T-helper 17 cell (primary cell): ENCODE data around the gene DUS2. TPM values are rescaled to one million over a fixed set of nuclear protein-coding genes. Genes with fewer than 3 reads are reported as not detected.
"Not testable (repeated sequence)": the region's sequence is repeated elsewhere in the genome, so short reads cannot be mapped to it uniquely, and the experiment has no call there.

Source experiments
- ATAC-seq: fragments of 150-1000 bp; cut with Tn5 transposase; 2 replicates; pipeline ENCODE4 v1.10.0; 2021; ENCODE audit warnings: mild to moderate bottlenecking, moderate library complexity
- DNase-seq, 3 donors: peaks; one replicate each; pipeline versions ENCODE4 v3.0.0 to v3.0.0-alpha.2; 2020 to 2021
- H3K9me3 ChIP-seq: one replicate; pipeline ENCODE4 v1.7.0; 2013; ENCODE audit warnings: low read length, mild to moderate bottlenecking; ENCODE audit not compliant: control insufficient read depth, poor library complexity, severe bottlenecking
- H3K27ac Mint-ChIP-seq: one replicate; pipeline ENCODE4 v1.8.0; 2022; ENCODE audit warnings: mild to moderate bottlenecking, moderate library complexity, mixed read lengths
- H3K27me3 Mint-ChIP-seq: one replicate; pipeline ENCODE4 v1.8.0; 2022; ENCODE audit warnings: mixed read lengths
- H3K36me3 Mint-ChIP-seq: one replicate; pipeline ENCODE4 v1.8.0; 2022; ENCODE audit warnings: low read depth, mixed read lengths
- H3K4me1 Mint-ChIP-seq: one replicate; pipeline ENCODE4 v1.8.0; 2022; ENCODE audit warnings: mild to moderate bottlenecking, mixed read lengths
- H3K4me3 Mint-ChIP-seq: one replicate; pipeline ENCODE4 v1.8.0; 2022; ENCODE audit warnings: mild to moderate bottlenecking, moderate library complexity, mixed read lengths
- total RNA-seq, 4 donors: library from RNA in 2 of 4; stranded (reverse) in 2 of 4; gene quantifications; one replicate each; pipeline ENCODE4 v1.2.3 and lab custom pipeline; 2022 to 2026

DUS2 gene
- total RNA-seq, 2 donors from 2014 or later: 12.0 to 12.3 TPM

- peak; percentile 45 for ATAC-seq
- not testable (repeated sequence) for H3K4me3 Mint-ChIP-seq, H3K27ac Mint-ChIP-seq, DNase-seq, H3K9me3 ChIP-seq, H3K27me3 Mint-ChIP-seq, H3K36me3 Mint-ChIP-seq
- peaks cover 37% of the 10 kb centered on the region for H3K4me1 Mint-ChIP-seq
Observed at GRCh38 chr16:68107230-68107928, 84.3 kb downstream of the DUS2 start.

DNA sequence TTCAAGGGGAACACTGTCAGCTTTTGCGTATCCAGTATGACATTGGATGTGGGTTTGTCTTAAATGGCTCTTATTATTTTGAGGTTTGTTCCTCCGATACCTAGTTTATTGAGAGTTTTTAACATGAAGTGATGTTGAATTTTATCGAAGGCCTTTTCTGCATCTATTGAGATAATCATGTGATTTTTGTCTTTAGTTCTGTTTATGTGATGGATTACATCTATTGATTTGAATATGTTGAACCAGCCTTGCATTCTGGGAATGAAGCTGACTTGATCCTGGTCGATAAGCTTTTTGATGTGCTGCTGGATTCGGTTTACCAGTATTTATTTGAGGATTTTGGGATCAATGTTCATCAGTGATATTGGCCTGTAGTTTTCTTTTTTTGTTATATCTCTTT is 86.1 kb downstream of the DUS2 start:
- H3K9me3 ChIP-seq, H3K4me3 Mint-ChIP-seq, H3K27ac Mint-ChIP-seq, ATAC-seq, DNase-seq, H3K27me3 Mint-ChIP-seq, H3K36me3 Mint-ChIP-seq: not testable (repeated sequence)
- H3K4me1 Mint-ChIP-seq: peaks cover 34% of the 10 kb centered on the region

GRCh38 chr16:68110611-68111010 is 87.5 kb downstream of the DUS2 start:
- peaks cover 35% of the 10 kb centered on the region for H3K4me1 Mint-ChIP-seq
- not testable (repeated sequence) for ATAC-seq, H3K36me3 Mint-ChIP-seq, H3K27me3 Mint-ChIP-seq, H3K9me3 ChIP-seq, DNase-seq, H3K27ac Mint-ChIP-seq, H3K4me3 Mint-ChIP-seq

GRCh38 chr16:68111379-68111778 is 88.3 kb downstream of the DUS2 start:
- no peak overlapping the region for H3K4me3 Mint-ChIP-seq
- no peak for DNase-seq
- H3K27ac Mint-ChIP-seq: no peak overlapping the region
- peaks cover 40% of the 10 kb centered on the region for H3K4me1 Mint-ChIP-seq
- no peaks in the 10 kb centered on the region for H3K9me3 ChIP-seq
- H3K36me3 Mint-ChIP-seq: peaks cover 4% of the 10 kb centered on the region
- ATAC-seq: no peak
- H3K27me3 Mint-ChIP-seq: no peaks in the 10 kb centered on the region

DNA sequence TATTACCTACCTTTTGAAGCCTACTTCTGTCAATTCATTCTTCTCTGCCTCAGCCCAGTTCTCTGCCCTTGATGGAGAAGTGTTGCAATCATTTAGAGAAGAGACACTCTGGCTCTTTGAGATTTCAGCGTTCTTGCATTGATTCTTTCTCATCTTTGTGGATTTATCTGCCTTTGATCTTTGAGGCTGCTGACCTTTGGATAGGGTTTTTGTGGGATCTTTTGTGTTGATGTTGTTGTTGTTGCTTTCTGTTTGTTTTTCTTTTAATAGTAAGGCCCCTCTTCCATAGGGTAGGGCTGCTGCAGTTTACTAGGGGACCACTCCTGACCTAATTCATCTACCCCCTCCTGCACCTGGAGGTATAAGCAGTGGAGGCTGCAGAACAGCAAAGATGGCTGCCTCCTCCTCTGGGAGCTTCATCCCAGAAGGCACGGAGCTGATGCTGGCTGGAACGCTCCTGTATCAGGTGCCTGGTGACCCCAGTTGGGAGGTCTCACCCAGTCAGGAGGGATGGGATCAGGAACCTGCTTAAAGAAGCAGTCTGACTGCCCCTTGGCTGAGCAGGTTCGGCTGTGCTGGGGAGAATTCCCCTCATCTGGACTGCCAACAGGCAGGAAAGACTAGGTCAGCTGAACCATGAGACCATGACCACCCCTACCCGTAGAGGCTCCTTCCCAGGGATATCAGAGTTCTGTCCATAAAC is 90.1 kb downstream of the DUS2 start:
- peaks cover 41% of the 10 kb centered on the region for H3K4me1 Mint-ChIP-seq
- ATAC-seq: no peak
- no peak overlapping the region for H3K4me3 Mint-ChIP-seq
- DNase-seq: no peak
- no peak overlapping the region for H3K27ac Mint-ChIP-seq
- no peaks in the 10 kb centered on the region for H3K9me3 ChIP-seq
- H3K36me3 Mint-ChIP-seq: peaks cover 4% of the 10 kb centered on the region
- H3K27me3 Mint-ChIP-seq: no peaks in the 10 kb centered on the region

GRCh38 chr16:68113765-68114240 is 90.7 kb downstream of the DUS2 start:
- peaks cover 40% of the 10 kb centered on the region for H3K4me1 Mint-ChIP-seq
- H3K4me3 Mint-ChIP-seq: no peak overlapping the region
- H3K27me3 Mint-ChIP-seq: no peaks in the 10 kb centered on the region
- DNase-seq: no peak
- no peaks in the 10 kb centered on the region for H3K9me3 ChIP-seq
- no peak overlapping the region for H3K27ac Mint-ChIP-seq
- H3K36me3 Mint-ChIP-seq: peaks cover 4% of the 10 kb centered on the region
- no peak for ATAC-seq

DNA sequence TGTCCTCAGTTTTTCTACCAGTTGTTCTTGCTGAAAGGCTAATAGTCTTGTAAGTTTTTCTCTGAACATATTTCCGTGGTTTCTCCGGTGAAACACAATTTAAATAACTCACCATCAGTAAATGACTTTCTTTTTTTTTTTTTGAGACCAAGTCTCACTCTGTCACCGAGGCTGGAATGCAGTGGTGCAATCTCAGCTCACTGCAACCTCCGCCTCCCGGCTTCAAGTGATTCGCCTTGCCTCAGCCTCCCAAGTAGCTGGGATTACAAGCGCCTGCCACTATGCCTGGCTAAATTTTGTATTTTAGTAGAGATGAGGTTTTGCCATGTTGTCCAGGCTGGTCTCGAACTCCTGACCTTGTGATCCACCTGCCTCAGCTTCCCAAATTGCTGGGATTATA is 91.9 kb downstream of the DUS2 start:
- H3K4me3 Mint-ChIP-seq, H3K27ac Mint-ChIP-seq, H3K27me3 Mint-ChIP-seq, H3K36me3 Mint-ChIP-seq, H3K9me3 ChIP-seq, ATAC-seq, DNase-seq: not testable (repeated sequence)
- H3K4me1 Mint-ChIP-seq: peaks cover 47% of the 10 kb centered on the region

GRCh38 chr16:68115851-68116250 is 92.8 kb downstream of the DUS2 start:
- H3K4me1 Mint-ChIP-seq: peaks cover 52% of the 10 kb centered on the region
- H3K9me3 ChIP-seq: no peaks in the 10 kb centered on the region
- peaks cover 6% of the 10 kb centered on the region for H3K36me3 Mint-ChIP-seq
- no peaks in the 10 kb centered on the region for H3K27me3 Mint-ChIP-seq
- no peak for DNase-seq
- ATAC-seq: no peak
- H3K27ac Mint-ChIP-seq: no peak overlapping the region
- no peak overlapping the region for H3K4me3 Mint-ChIP-seq

DNA sequence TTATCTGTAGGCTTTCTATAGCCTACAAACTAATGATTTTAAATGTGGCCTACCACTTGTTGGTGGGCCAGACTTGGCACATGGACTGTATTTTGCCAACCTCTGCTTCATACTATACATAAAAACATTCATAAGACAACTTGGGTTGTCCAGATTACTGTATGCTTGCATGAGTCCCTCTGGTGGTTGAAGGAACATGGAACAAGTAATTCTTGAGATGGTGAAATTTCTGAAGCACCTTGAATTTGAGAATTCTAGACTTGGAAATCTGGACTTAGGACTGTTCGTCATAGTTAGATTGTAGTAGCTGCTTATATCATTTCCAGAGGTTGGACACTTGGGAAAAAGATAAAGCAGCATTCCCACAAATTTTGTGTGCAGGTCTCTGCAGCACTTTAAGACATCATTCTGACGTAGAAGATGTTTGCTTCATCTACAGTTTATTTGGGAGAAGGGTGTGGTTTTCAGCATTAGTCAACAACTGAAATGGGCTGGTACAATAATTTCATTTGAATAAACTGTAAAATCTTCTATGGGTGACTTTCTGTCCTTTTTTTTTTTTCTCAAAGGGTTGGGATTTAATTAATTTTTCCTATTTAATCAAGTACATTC is 93.3 kb downstream of the DUS2 start:
- H3K4me3 Mint-ChIP-seq: no peak overlapping the region
- peaks cover 52% of the 10 kb centered on the region for H3K4me1 Mint-ChIP-seq
- H3K27ac Mint-ChIP-seq: no peak overlapping the region
- DNase-seq (no peak), ATAC-seq (peak; percentile 70)
- H3K9me3 ChIP-seq: no peaks in the 10 kb centered on the region
- peaks cover 6% of the 10 kb centered on the region for H3K36me3 Mint-ChIP-seq
- no peaks in the 10 kb centered on the region for H3K27me3 Mint-ChIP-seq

GRCh38 chr16:68117884-68118283 is 94.8 kb downstream of the DUS2 start:
- peaks cover 54% of the 10 kb centered on the region for H3K4me1 Mint-ChIP-seq
- H3K27ac Mint-ChIP-seq: peak overlapping the region; percentile 85
- no peaks in the 10 kb centered on the region for H3K27me3 Mint-ChIP-seq
- H3K4me3 Mint-ChIP-seq: peak overlapping the region; percentile 81
- H3K9me3 ChIP-seq: no peaks in the 10 kb centered on the region
- DNase-seq (no peak), ATAC-seq (no peak)
- peaks cover 3% of the 10 kb centered on the region for H3K36me3 Mint-ChIP-seq

- H3K36me3 Mint-ChIP-seq, H3K27me3 Mint-ChIP-seq, DNase-seq, H3K9me3 ChIP-seq, H3K4me3 Mint-ChIP-seq: not testable (repeated sequence)
- peak; percentile 18 for ATAC-seq
- Mint-ChIP-seq H3K4me1 (peaks cover 50% of the 10 kb centered on the region), H3K27ac (peak overlapping the region; percentile 85)
Observed at GRCh38 chr16:68118954-68119353, 95.9 kb downstream of the DUS2 start.

DNA sequence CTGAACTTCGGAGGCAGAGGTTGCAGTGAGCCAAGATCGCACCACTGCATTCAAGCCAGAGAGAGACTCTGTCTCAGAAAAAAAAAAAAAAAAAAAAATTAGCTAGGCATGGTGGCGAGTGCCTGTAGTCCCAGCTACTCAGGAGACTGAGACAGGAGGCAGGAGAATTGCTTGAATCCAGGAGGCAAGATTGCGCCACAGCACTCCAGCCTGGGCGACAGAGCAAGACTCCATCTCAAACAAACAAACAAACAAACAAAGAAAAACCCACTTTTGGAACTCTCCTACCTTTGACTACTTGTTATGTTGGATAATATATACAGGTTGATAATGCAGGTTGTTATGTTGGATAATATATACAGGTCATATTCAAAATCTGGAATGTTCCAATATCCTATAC is 97.4 kb downstream of the DUS2 start:
- not testable (repeated sequence) for H3K9me3 ChIP-seq, H3K4me3 Mint-ChIP-seq, H3K36me3 Mint-ChIP-seq, DNase-seq, ATAC-seq, H3K27me3 Mint-ChIP-seq
- peak overlapping the region; percentile 85 for H3K27ac Mint-ChIP-seq
- peaks cover 50% of the 10 kb centered on the region for H3K4me1 Mint-ChIP-seq

GRCh38 chr16:68126395-68126794 is 103.3 kb downstream of the DUS2 start:
- ATAC-seq: no peak
- Mint-ChIP-seq H3K27ac (peak overlapping the region; percentile 34), H3K4me3 (no peak overlapping the region), H3K36me3 (no peaks in the 10 kb centered on the region), H3K4me1 (peaks cover 29% of the 10 kb centered on the region), H3K27me3 (no peaks in the 10 kb centered on the region)
- no peak for DNase-seq
- H3K9me3 ChIP-seq: no peaks in the 10 kb centered on the region
